DOHH2 (cell line): Measurements from ENCODE around the gene FBXO28.
"Not testable (repeated sequence)": the region's sequence is repeated elsewhere in the genome, so short reads cannot be mapped to it uniquely, and the experiment has no call there.

Experiments used
- CTCF ChIP-seq: fragments of 200-600 bp; sonication (generic); IDR thresholded peaks from one replicate; pipeline ENCODE4 v1.5.1; 2014; ENCODE audit warnings: antibody characterized with exemption, mild to moderate bottlenecking, low read depth, low read length; ENCODE audit not compliant: poor library complexity, severe bottlenecking
- EZH2phosphoT487 ChIP-seq: fragments of 200-600 bp; sonication (generic); IDR thresholded peaks from 2 replicates; pipeline ENCODE4 v1.6.1; 2017; ENCODE audit warnings: borderline replicate concordance, mild to moderate bottlenecking, antibody characterized with exemption, low read length, moderate library complexity, mixed read lengths

- TF ChIP-seq CTCF, EZH2phosphoT487: not testable (repeated sequence)
Measured at GRCh38 chr1:224079644-224080043, 34.3 kb upstream of the FBXO28 start.
